ENCODE measurements around the gene FAM170B.

FAM170B gene

GRCh38 chr10:49151025-49151445, 17.2 kb upstream of the FAM170B start:
- no peak for DNase-seq

- no peak for DNase-seq
Observed at GRCh38 chr10:49150426-49150825, 16.6 kb upstream of the FAM170B start.

GRCh38 chr10:49149881-49150280, 16.1 kb upstream of the FAM170B start:
- no peak for DNase-seq

DNA sequence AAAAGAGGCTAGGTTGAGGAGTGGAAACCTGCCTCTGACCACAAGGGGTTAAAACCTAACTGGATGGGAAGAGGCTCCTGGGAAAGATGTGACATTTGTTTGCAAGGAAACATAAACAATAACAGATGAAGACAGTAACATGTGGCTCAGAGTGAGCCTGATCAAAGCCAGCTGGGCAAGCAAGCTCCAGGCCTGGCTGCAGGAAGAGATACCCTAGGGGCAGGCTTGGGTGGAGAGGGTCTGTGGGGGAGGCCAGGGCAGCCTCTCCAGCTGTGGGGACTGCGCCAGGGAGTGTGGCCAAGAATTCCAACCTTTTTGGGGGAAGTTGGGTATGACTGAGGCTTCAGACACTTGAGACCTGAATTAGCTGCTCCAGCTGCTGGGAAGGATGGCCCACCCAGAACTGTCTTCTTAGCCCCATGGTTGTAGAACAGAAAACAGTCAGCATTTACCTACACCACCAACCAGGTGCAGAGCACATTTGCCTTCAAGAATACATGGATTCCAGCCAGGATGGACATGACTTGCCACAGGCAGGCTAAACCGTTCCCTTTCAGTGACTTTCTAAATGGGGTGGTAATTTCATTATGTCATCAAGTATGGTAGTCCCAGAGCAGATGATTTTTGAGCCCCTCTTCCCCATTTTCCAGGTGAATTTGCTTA, 10.4 kb upstream of the FAM170B start:
- peak; percentile 71 for DNase-seq

GRCh38 chr10:49143249-49143648, 9.4 kb upstream of the FAM170B start:
- no peak for DNase-seq

DNA sequence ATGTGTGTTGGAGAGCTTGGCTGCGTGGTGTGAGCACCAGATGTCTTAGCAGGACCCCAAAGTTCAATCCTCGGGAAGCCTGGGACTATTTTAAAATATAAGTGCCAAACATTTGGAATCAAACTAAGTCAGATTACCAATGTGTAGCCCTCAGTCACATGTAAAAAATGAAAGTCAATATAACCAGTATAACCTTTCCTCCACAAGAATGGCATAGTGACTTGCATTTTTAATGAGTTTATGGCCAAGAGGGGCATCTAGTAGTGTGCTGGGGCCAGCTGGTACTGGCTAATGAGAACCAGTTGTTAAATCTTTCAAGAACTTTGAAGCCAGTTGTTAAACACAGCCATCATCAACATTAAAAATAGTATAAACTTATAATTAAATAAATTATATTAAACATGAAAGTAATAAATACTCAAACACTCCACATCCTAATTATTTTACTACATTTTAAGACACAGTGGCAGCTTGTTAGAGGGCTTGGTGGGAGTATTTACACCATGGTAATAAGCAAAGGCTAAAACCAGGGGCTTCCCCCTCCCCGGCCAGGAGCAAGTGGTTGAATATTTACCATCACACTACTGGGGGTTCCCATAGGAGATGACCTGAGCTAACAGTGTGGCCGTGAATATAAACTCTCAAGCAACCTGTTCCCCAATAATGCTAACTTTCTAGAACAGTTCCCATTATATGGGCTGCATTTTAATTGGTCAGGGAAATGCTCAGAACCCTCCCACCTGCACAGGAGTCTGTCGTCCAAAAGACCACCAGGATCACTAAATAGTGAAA, 7.9 kb upstream of the FAM170B start:
- no peak for DNase-seq

DNA sequence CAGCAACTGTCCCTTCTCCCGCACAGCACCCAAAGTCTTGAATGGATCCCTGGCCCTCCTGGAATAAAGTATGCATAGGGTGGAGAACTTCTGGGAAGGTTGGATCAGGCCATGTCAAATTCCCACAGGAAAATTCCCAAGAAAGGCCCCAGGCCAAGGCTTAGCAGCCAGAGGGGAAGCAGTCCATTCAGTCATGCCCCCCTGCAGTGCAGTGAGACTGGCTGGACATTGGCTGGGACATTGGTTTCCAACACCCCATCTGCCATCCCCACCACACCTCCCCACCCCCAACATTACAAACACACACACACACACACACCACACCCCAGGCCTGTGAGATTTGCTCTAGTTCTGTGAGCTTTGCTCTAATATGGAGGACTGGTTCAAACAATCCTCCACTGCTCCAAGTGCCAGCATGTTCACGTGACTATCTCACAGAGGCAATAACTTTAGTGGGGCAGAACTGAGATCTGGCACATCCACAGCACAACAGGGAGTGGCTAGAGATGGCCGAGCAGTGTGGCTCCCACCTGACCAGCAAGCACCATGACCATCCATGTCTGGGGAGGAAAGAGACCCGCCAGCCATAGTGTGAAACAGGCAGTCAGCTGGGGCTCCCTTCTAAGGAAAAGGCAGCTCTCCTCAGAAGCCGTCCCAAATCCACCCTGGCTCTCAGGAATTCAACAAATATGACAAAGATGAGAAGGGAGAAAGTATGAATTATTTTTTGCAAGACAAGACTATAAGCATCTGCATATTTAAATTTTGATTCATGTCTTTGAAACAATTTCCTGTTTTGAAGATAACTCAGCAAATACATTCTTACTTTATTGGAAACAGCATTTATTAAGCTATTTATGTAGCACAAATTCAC, 6.7 kb upstream of the FAM170B start:
- no peak for DNase-seq

- no peak for DNase-seq
Observed at GRCh38 chr10:49139846-49140195, 6.0 kb upstream of the FAM170B start.

- DNase-seq = peak; percentile 67
Observed at GRCh38 chr10:49139028-49139845, 5.4 kb upstream of the FAM170B start.

DNA sequence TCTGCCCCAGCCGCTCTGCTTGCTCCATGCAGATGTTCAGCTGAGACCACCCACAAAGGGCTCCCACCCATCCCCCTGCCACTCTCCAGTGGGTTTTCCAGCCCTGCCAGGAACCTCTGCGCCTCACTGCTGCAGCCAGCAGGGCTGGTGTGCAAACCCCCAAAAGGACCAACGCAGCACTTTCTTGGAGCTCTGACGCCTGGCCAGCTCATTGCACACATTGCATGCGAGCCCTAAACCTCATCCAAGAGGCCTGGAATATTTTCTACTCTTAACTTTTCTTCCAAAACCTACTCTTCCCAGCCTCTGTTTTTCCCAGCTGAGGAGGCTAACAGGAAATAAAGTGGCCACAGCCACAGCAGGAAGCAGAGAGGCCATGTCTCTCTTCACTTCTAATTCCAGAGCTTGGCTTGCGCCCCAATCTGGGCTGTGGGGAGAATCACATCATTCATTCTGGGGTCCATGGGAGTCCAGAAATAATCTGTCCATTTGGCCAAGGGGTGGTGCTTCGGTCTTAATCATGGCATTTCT, 4.6 kb upstream of the FAM170B start:
- peak; percentile 85 for DNase-seq

- DNase-seq = no peak
Observed at GRCh38 chr10:49136525-49136924, 2.7 kb upstream of the FAM170B start.

DNA sequence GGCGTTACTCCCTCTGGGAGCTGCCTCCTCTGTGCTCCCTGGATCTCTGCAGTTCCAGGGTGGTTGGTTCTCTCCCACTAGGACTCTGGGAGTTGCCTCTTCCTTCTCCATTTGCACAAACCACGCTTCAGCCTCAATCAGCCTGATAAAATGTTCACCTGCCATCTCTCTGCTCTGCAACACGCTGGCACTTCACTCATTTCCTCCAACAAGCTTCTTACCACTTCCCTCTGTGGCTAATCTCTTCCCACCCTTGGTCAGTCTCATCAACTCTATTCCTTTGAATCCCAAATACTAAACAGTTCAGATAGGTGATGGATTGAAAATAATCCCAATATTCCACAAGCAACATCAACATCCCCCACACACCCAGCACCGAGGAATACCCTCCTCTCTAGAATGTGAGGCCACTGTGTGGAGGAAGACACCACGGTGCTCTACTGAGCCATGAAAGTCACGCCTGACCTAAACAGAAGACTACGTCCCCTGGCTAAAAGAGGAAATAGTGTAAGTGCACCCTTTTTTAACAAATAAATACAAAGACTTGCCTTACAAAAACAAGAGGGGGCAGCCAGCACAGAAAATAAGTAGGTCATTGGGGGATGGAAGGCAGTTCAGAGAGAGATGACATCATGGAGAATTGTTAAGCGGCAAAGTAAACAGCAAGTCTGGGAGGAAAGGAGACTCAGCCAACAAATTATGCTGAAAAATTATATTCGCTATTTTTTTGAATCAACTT, 1.9 kb upstream of the FAM170B start:
- no peak for DNase-seq

- DNase-seq = no peak
Observed at GRCh38 chr10:49134327-49134726, 506 bp upstream of the FAM170B start.

DNA sequence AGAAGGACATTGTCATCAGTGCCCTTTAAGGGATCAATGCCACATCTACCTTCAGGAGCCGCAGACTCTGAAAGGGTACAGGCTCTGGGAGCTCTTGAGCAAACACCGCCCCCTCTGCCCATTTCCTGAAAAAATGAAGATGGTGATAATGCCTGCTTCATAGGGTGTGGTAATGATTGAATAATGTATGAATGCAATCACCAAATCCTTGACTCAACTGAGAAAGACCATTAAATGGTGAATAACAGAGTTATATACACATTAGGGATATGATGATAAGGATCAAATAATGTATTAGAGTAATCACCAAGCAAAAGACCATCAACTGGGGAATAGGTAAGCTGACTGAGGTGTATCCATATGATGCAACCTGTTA, 1.5 kb downstream of the FAM170B start:
- no peak for DNase-seq

DNA sequence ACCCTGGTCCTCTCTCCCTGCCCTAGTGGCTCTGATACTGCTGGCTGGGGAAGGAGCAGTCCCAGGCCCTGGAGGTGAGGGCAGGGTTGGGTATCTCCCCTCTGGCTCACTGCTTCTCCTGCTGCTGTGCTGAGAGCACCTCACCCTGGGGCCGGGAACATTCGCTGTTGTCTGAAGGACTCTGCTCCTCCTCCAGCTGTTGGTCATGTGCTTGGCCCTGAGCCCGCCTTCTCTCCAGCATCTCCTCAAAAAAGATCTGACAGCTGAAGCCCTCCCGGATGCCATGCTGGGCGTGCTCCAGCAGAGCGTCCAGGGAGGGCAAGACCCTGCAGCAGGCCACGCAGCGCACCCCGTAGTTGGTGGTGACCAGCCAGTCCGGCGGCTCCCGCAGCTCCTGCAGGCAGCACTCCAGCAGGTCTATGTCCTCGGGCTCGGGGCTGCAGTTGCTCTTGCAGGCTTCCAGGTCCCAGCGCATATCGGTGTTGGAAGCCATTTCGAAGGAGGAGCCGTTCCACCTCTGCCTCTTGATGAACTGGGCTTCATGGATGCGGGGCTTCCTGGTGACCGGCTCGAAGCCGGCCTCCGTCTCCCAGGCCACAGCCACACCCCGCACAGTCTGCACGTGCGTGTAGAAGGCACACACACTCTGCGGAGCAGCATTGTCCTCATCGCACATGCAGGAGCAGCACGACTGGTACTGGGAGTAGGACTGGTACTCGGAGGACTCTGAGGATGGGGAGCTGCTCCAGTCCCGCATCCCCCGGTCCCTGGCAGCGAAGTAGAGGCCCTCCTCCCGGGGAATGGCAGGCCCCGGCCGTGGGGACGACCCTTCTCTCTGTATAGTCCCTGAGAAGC, 2.1 kb downstream of the FAM170B start:
- DNase-seq = peak; percentile 59

GRCh38 chr10:49129376-49129775, 4.4 kb downstream of the FAM170B start:
- DNase-seq = no peak

DNA sequence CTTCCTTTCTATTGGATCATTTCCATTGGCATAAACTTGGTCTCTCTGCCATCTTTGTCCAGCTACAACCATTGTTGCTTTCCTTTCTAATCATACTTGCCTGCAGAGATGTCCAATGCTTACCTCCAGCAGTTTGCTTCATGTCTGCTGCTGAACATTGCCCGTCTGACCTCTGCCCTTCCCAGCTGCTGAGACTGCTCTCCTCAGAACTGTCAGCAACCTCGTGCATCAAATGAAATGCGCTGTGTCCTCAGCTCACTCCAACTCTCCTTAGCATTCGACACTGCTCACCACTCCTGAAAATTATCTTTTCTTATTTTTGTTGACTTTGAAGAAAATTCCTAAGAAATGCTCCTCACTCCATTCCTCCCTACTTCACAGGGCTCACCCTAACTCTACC, 5.0 kb downstream of the FAM170B start:
- no peak for DNase-seq

- no peak for DNase-seq
Observed at GRCh38 chr10:49123981-49124950, 9.6 kb downstream of the FAM170B start.

DNA sequence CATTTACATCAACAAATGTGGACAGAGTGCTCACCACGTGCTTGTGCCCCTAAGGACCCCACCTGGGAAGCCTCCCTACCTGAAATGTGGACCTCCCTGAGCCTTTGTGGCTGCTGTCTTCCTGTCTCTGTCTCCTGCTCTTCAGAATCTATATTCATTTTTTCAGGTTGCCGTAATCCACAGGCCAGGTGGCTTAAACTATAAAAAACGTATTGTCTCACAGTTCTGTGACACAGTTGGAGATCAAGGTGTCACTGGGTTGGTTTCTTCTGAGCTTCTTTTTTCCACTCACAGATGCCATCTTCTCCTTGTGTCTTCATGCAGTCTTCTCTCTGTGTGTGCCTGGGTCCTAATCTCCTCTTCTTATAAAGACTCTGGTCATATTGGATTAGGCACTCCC, 12.9 kb downstream of the FAM170B start:
- DNase-seq = no peak

DNA sequence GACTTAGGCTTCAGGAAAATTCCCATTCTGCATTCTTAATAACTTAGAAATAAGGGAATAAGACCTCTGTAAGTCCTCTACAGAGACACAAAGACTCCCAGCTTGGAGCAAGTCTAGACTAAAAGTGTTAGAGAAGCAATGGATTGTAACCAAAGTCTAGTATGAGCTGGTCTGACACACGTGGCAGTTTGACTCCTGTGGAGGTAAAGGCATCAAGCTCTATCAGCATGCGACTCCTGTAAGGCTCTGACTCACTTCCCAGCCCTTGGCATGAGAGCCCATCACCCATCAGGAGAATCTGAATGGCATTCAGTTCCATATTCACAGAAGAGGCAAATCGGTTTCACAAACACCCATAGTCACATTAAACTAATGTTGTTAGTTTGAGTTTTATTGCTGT, 14.1 kb downstream of the FAM170B start:
- no peak for DNase-seq

Data from femur (tissue), 1 donor.